Measurements from ENCODE around the gene IL15RA.

Gene IL15RA

GRCh38 chr10:5977471-5978229, at the start of gene IL15RA:
IL15RA (minus strand) TSS chr10:5977543; CDS start chr10:5977492, 51 bp downstream.
- peak; percentile 84 for DNase-seq (ENCODE audit: low read depth)

- DNase-seq (ENCODE audit: low read depth): no peak
Observed at GRCh38 chr10:6025683-6026255, 48.4 kb upstream of the IL15RA start.

- no peak for DNase-seq (ENCODE audit: low read depth)
Observed at GRCh38 chr10:6024334-6024682, 47.0 kb upstream of the IL15RA start.

GRCh38 chr10:6023661-6024333, 46.5 kb upstream of the IL15RA start:
- no peak for DNase-seq (ENCODE audit: low read depth)

GRCh38 chr10:6022660-6023059, 45.3 kb upstream of the IL15RA start:
- DNase-seq (ENCODE audit: low read depth): no peak

GRCh38 chr10:6020826-6021225, 43.5 kb upstream of the IL15RA start:
- no peak for DNase-seq (ENCODE audit: low read depth)

- DNase-seq (ENCODE audit: low read depth): no peak
Observed at GRCh38 chr10:6019796-6020195, 42.5 kb upstream of the IL15RA start.

- DNase-seq (ENCODE audit: low read depth): no peak
Observed at GRCh38 chr10:6019010-6019782, 41.9 kb upstream of the IL15RA start.

GRCh38 chr10:6018422-6018821, 41.1 kb upstream of the IL15RA start:
- DNase-seq (ENCODE audit: low read depth): no peak

- no peak for DNase-seq (ENCODE audit: low read depth)
Observed at GRCh38 chr10:6017781-6018354, 40.5 kb upstream of the IL15RA start.

- DNase-seq (ENCODE audit: low read depth): no peak
Observed at GRCh38 chr10:6014241-6014761, 37.0 kb upstream of the IL15RA start.

GRCh38 chr10:6013413-6014192, 36.3 kb upstream of the IL15RA start:
- no peak for DNase-seq (ENCODE audit: low read depth)

- no peak for DNase-seq (ENCODE audit: low read depth)
Observed at GRCh38 chr10:6012121-6012905, 35.0 kb upstream of the IL15RA start.

- DNase-seq (ENCODE audit: low read depth): no peak
Observed at GRCh38 chr10:6011558-6011957, 34.2 kb upstream of the IL15RA start.

- no peak for DNase-seq (ENCODE audit: low read depth)
Observed at GRCh38 chr10:6010569-6010968, 33.2 kb upstream of the IL15RA start.

- no peak for DNase-seq (ENCODE audit: low read depth)
Observed at GRCh38 chr10:6009961-6010360, 32.6 kb upstream of the IL15RA start.

- DNase-seq (ENCODE audit: low read depth): no peak
Observed at GRCh38 chr10:6009150-6009549, 31.8 kb upstream of the IL15RA start.

GRCh38 chr10:6008497-6009142, 31.3 kb upstream of the IL15RA start:
- no peak for DNase-seq (ENCODE audit: low read depth)

GRCh38 chr10:6006991-6007390, 29.6 kb upstream of the IL15RA start:
- no peak for DNase-seq (ENCODE audit: low read depth)

- DNase-seq (ENCODE audit: low read depth): no peak
Observed at GRCh38 chr10:6006546-6006945, 29.2 kb upstream of the IL15RA start.
